ENCODE results near the gene UNC119.

UNC119 gene

GRCh38 chr17:28507567-28508203 is 44.7 kb downstream of the UNC119 start:
- Mint-ChIP-seq H3K27me3 (peaks cover 8% of the 10 kb centered on the region), H3K9me3 (ENCODE audit: low read depth) (no peaks in the 10 kb centered on the region), H3K27ac (no peak overlapping the region), H3K36me3 (no peaks in the 10 kb centered on the region), H3K4me3 (no peak overlapping the region), H3K4me1 (ENCODE audit: low read depth) (no peaks in the 10 kb centered on the region)

DNA sequence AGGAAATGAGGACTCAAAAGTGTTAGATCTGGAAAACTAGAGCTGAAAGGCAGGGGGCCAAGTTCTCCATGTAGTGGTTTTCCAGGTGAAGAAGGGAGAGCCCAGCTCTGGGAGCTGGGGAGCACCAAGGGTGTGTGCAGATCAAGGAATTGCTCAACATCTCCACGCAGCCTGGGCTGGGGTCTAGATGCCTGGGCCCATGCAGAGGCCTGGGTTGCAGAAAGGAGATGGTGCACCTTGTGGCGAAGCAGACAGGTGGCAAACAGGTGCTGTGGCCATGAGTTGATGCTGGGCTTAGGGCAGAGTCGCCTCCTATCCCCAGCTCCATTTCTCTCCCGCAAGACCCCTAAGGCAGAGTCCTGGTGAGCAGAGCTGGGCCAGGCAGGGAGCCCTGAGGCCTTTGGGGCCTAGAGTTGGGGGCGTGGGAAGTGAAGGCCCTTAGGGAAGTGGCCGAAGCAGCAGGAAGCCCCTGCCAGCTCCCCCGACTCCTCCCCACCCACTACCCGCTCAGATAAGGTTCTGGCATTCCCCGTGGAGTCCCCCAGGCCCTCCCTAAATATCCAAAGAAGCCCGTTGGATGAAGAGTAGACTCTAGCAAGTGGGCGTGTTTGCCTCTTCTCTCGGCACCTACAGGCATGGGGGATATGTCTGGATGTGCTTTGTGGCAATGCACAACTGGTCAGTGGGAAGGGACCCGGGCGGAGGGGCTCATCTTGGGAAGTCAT is 45.5 kb downstream of the UNC119 start:
- no peaks in the 10 kb centered on the region for H3K36me3 Mint-ChIP-seq
- no peak overlapping the region for H3K4me3 Mint-ChIP-seq
- no peaks in the 10 kb centered on the region for H3K4me1 Mint-ChIP-seq (ENCODE audit: low read depth)
- no peak overlapping the region for H3K27ac Mint-ChIP-seq
- H3K9me3 Mint-ChIP-seq (ENCODE audit: low read depth): no peaks in the 10 kb centered on the region
- H3K27me3 Mint-ChIP-seq: peaks cover 8% of the 10 kb centered on the region

- Mint-ChIP-seq H3K9me3 (ENCODE audit: low read depth) (no peaks in the 10 kb centered on the region), H3K4me1 (ENCODE audit: low read depth) (no peaks in the 10 kb centered on the region), H3K4me3 (no peak within 1 kb of the TSS), H3K27me3 (peaks cover 8% of the 10 kb centered on the region), H3K36me3 (no peaks in the 10 kb centered on the region), H3K27ac (no peak within 1 kb of the TSS)
Observed at GRCh38 chr17:28505986-28506665, 46.3 kb downstream of the UNC119 start, which contains the start of gene FOXN1. Gene FOXN1, plus strand, starts transcription at chr17:28506348. Its CDS starts 17,622 bp downstream, at chr17:28523970.

GRCh38 chr17:28503420-28503819 is 49.0 kb downstream of the UNC119 start:
- no peaks in the 10 kb centered on the region for H3K4me1 Mint-ChIP-seq (ENCODE audit: low read depth)
- H3K27me3 Mint-ChIP-seq: peaks cover 2% of the 10 kb centered on the region
- H3K9me3 Mint-ChIP-seq (ENCODE audit: low read depth): no peaks in the 10 kb centered on the region
- H3K36me3 Mint-ChIP-seq: no peaks in the 10 kb centered on the region
- H3K27ac Mint-ChIP-seq: no peak overlapping the region
- H3K4me3 Mint-ChIP-seq: no peak overlapping the region

DNA sequence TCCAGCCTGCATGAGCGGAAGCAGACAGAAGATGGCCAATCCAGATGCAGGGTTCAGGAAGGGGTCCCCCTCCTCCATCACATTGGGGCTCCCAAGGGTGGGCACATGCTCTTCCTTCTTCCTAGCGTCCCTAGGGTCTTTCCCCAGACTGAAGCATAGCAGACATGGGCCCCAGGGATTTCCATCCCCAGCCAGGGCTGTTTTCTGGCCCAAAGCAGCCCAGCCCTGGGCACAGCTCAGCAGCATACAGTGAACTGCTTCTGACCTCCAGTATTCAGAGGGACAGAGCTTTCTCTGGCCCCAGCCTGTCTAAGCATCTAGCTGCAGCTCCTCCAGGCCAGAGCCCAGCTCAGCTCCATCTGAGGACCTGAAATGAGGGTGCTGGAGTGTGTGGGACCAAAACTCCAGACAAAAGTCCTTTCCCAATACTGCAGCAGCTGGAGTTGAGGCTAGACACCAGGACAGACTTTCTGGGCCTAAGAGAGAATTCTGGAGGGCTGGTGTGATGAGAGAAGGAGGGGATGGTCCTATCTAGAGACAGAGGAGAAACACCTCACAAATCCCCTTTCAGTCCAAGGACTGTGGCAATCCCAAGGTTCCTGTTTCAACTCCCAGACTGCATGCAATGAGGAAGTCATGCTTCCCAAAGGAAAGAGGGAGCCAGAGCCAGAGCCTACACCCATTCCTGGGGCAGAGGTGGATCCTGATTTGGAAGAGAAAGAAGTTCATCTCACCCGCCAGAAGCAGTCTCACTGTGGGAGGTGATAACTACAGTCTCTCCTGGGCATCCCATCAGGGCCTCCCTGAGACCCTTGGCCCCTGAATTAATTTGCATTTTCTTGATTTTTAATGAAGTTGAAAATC is 50.8 kb downstream of the UNC119 start:
- Mint-ChIP-seq H3K27me3 (no peaks in the 10 kb centered on the region), H3K4me3 (no peak overlapping the region), H3K36me3 (no peaks in the 10 kb centered on the region), H3K9me3 (ENCODE audit: low read depth) (no peaks in the 10 kb centered on the region), H3K27ac (no peak overlapping the region), H3K4me1 (ENCODE audit: low read depth) (no peaks in the 10 kb centered on the region)

GRCh38 chr17:28500712-28501379 is 51.6 kb downstream of the UNC119 start:
- Mint-ChIP-seq H3K36me3 (no peaks in the 10 kb centered on the region), H3K4me3 (no peak overlapping the region), H3K27me3 (no peaks in the 10 kb centered on the region), H3K9me3 (ENCODE audit: low read depth) (no peaks in the 10 kb centered on the region), H3K4me1 (ENCODE audit: low read depth) (no peaks in the 10 kb centered on the region), H3K27ac (no peak overlapping the region)

GRCh38 chr17:28499684-28500357 is 52.6 kb downstream of the UNC119 start:
- Mint-ChIP-seq H3K9me3 (ENCODE audit: low read depth) (no peaks in the 10 kb centered on the region), H3K36me3 (no peaks in the 10 kb centered on the region), H3K4me3 (no peak overlapping the region), H3K27me3 (no peaks in the 10 kb centered on the region), H3K27ac (no peak overlapping the region), H3K4me1 (ENCODE audit: low read depth) (no peaks in the 10 kb centered on the region)

DNA sequence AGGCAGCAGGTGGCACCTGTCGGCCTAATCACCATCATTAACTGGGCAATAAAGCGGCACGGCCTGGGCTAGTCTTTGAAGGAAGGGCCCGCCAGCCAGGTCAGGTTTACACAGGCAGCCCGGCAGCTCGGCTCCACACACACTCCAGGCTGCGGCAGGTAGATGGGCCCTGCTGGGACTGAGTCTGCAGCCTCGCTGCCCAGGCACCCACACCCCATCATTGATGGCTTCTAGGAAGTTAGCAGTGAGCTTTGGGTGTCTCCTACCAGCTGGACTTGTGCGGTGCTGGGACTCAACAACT is 53.1 kb downstream of the UNC119 start:
- Mint-ChIP-seq H3K4me1 (ENCODE audit: low read depth) (no peaks in the 10 kb centered on the region), H3K27ac (no peak overlapping the region), H3K27me3 (no peaks in the 10 kb centered on the region), H3K9me3 (ENCODE audit: low read depth) (no peaks in the 10 kb centered on the region), H3K36me3 (no peaks in the 10 kb centered on the region), H3K4me3 (no peak overlapping the region)

- Mint-ChIP-seq H3K36me3 (no peaks in the 10 kb centered on the region), H3K4me3 (no peak overlapping the region), H3K4me1 (ENCODE audit: low read depth) (no peaks in the 10 kb centered on the region), H3K27ac (no peak overlapping the region), H3K27me3 (no peaks in the 10 kb centered on the region), H3K9me3 (ENCODE audit: low read depth) (no peaks in the 10 kb centered on the region)
Observed at GRCh38 chr17:28498652-28499363, 53.6 kb downstream of the UNC119 start.

GRCh38 chr17:28497931-28498330 is 54.5 kb downstream of the UNC119 start:
- Mint-ChIP-seq H3K27me3 (no peaks in the 10 kb centered on the region), H3K27ac (no peak overlapping the region), H3K4me3 (no peak overlapping the region), H3K36me3 (no peaks in the 10 kb centered on the region), H3K9me3 (ENCODE audit: low read depth) (no peaks in the 10 kb centered on the region), H3K4me1 (ENCODE audit: low read depth) (no peaks in the 10 kb centered on the region)
